HG03175 (cell line): ENCODE measurements around the gene ADAM33.

Experiments used
- ATAC-seq: cut with Tn5 transposase; IDR thresholded peaks from one replicate; pipeline ENCODE4 v1.9.1; 2021; ENCODE audit warnings: mild to moderate bottlenecking, moderate library complexity; ENCODE audit not compliant: unreplicated experiment

Gene ADAM33

GRCh38 chr20:3689978-3690377, 8.2 kb upstream of the ADAM33 start:
- ATAC-seq = no peak

- no peak for ATAC-seq
Measured at GRCh38 chr20:3687655-3688054, 5.8 kb upstream of the ADAM33 start.

GRCh38 chr20:3686867-3687321, 5.1 kb upstream of the ADAM33 start:
- no peak for ATAC-seq

GRCh38 chr20:3686421-3686820, 4.6 kb upstream of the ADAM33 start:
- ATAC-seq = no peak

GRCh38 chr20:3685341-3685740, 3.5 kb upstream of the ADAM33 start:
- no peak for ATAC-seq

GRCh38 chr20:3681352-3681930, 369 bp downstream of the ADAM33 start:
- no peak for ATAC-seq

- ATAC-seq = no peak
Measured at GRCh38 chr20:3680701-3681351, 984 bp downstream of the ADAM33 start.

GRCh38 chr20:3679749-3680700, 1.8 kb downstream of the ADAM33 start:
- no peak for ATAC-seq

- ATAC-seq = no peak
Measured at GRCh38 chr20:3678856-3679720, 2.7 kb downstream of the ADAM33 start.

GRCh38 chr20:3678198-3678597, 3.6 kb downstream of the ADAM33 start:
- ATAC-seq = no peak

GRCh38 chr20:3677733-3678132, 4.1 kb downstream of the ADAM33 start:
- ATAC-seq = no peak

GRCh38 chr20:3674995-3675900, 6.6 kb downstream of the ADAM33 start:
- no peak for ATAC-seq

GRCh38 chr20:3674447-3674846, 7.4 kb downstream of the ADAM33 start:
- ATAC-seq = no peak

GRCh38 chr20:3673221-3674070, 8.4 kb downstream of the ADAM33 start:
- no peak for ATAC-seq

GRCh38 chr20:3672547-3673171, 9.2 kb downstream of the ADAM33 start:
- no peak for ATAC-seq

- no peak for ATAC-seq
Measured at GRCh38 chr20:3671986-3672546, 9.7 kb downstream of the ADAM33 start.

- no peak for ATAC-seq
Measured at GRCh38 chr20:3670945-3671344, 10.9 kb downstream of the ADAM33 start.

- ATAC-seq = no peak
Measured at GRCh38 chr20:3670511-3670910, 11.3 kb downstream of the ADAM33 start.
